ENCODE results near the gene MME.

MME gene

DNA sequence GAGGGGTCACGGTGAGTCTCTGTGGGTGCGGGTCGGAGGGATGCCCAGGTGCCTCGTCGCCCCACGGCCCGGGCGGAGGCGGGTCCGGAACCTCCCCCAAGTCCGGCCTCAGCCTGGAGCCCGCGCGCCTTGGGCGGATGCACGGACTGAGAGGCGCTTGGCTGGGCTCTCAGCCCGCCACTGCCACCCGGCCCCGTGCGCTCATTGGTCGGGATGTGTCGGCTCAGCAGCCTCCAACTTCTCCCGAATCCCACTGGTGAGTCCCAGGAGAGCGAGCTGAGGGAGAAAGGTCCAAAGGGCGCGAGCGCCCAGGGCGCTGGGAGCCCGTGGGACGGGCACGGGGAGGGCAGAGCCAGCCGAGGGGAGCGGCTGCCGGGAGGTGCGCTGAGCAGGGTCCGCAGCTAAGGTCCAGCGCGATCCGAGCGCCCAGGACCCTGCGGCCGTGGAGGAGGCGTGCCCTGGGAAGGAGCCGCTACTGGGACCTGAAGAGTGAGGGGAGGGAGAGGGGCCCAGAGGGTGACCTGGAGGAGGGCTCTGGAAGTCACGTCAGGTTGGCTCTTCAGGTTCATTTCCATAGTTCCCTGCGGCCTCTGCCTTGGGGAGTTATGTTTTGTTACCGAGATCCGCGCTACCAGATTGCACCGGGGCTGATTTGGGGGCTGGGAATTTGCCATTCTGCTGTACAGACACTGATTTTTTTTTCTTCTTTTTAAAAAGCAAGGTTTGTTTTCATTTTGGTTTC, at the start of gene MME:
TSS of gene MME (plus strand) at position 574 of the 742 bp plus-strand sequence. CDS start 3,849 bp downstream, outside the sequence.
- DNase-seq (ENCODE audit: low read depth in 1 of 2, low spot score in 1 of 2) = no peak

DNA sequence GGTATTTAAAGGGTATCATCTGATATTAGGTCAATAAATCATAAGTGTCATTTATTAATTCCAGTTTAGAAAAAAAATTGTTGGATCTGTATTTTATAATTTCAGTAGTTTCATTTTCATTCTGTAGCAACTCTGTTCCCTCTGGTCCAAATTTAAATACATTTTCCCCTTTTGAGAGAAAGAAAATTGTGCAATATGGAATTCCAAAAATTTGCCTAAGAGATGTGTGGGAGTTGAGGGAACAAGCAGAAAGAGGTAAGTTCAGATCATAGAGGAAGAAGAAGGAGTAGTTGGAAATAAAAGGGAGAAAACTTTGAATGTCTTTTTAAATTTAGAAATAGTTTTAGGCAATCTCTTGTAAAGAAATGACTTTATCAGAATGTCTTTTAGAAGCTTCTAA, 48.9 kb upstream of the MME start:
- no peak for DNase-seq (ENCODE audit: low read depth in 1 of 2, low spot score in 1 of 2)

DNA sequence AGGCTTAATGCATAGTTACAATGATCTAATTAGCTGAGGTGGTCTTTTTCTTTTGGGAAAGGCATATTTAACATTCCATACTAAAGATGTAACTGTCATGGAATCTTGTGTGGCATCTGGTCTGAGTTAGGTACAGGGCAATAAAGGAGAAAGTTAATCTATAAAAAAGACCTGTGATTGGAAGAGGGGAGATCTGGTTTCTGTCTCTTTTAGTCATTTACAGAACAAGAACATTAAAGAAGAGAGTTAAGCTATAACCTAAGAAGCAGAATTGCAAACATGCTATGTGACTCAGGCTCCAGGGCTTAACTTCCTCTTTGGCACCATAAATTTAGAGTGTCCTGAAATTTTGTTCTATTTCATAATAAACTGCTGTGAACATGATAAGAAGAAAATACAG, 47.2 kb upstream of the MME start:
- DNase-seq (ENCODE audit: low read depth in 1 of 2, low spot score in 1 of 2) = no peak

DNA sequence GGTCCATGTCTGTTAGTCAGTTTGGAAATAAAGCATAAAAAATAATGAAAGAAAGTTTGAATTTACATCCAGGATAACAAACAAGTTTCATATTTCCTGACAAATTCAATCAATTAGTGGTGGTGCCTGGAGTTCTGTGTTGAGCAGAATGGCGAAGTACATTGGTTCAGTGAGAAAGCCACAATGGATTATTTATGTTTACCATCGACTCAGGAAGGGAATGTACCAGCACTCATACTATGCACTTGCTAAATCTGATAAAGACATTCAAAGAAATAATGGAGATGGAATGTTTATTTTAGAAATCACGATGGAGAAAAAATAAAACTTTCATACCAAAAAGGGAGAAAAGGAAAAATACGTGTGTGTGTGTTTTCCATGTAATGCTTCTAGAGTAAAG, 45.3 kb upstream of the MME start:
- no peak for DNase-seq (ENCODE audit: low read depth in 1 of 2, low spot score in 1 of 2)

DNA sequence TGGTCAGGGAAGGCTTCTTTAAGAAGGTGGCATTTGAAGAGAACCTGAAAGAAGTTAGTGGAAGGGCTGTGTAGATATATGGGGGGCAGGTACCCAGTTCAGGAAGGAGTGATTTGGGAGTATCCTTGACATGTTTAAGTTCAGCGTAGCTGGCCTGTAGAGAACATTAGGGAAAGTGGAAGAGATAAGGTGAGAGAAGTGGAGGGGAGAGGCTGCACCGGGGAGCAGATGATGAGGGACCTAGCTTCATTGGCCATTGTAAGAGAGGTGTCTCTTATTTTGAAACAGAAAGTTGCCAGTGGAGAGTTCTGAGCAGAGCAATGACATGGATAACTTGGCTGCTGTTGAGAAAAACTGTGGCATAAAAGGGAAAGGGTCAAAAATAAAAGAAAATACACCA, 44.6 kb upstream of the MME start:
- DNase-seq (ENCODE audit: low read depth in 1 of 2, low spot score in 1 of 2) = no peak

DNA sequence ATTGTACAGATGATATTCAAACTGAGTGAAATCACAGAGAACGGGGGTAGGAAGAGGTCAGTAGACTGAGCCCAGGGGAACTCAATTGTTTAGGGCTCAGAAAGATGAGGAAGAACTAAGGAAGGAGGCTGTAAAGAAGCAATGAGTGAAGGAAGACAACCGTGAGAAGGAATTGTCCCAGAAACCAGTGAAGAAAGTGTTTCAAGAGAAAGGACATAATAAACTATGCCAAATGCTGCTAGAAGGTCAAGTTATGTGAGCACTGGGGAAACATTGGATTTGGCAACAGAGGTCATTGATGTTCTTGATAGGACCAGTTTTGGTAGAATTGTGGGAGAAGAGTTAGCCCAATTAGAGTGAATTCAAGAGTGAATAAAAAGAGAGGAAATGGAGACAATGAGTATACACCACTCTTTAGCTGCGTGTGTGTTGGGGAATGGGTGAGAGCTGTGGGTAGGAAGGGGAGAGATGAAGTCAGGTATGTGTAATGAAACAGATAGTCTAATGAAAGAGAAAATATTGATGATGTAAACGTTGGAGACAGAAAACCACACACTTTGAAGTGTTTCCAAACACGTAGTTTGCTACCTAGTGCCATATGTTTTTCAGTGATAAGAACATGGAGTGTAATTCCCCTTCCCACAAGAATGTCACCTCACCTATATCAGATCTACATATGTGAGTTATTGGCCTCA, 42.5 kb upstream of the MME start:
- DNase-seq (ENCODE audit: low read depth in 1 of 2, low spot score in 1 of 2) = no peak

DNA sequence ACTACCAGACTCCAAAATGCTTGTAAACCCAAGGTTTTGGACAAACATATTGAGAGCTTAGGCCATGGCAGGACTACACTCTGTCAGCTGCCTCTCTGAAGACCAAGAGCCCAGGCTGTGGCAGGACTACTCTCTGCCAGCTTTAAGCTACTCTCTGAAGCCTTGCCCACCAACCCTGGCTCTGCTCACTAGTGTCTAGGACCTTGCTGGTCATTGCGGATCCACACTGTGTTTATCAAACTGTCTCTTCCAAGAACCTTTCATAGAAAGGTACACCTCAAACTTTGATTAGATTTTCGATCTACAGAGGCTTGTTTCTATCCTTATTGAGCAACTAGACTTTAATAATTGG, 41.9 kb upstream of the MME start:
- DNase-seq (ENCODE audit: low read depth in 1 of 2, low spot score in 1 of 2) = no peak

DNA sequence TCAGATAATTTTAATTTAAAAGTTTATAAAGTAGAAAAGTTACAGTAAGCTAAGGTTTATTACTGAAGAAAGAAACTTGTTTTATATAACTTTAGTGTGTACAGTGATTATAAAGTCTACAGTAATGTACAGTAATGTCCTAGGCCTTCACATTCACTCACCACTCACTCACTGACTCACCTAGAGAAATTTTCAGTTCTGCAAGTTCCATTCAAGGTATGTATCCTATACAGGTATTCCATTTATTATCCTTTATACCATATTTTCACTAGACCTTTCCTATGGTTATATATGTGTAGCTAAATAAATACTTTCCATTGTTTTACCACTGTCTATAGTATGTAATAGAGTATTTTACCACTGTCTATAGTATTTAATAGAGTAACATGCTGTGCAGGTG, 33.2 kb upstream of the MME start:
- DNase-seq (ENCODE audit: low read depth in 1 of 2, low spot score in 1 of 2) = no peak

DNA sequence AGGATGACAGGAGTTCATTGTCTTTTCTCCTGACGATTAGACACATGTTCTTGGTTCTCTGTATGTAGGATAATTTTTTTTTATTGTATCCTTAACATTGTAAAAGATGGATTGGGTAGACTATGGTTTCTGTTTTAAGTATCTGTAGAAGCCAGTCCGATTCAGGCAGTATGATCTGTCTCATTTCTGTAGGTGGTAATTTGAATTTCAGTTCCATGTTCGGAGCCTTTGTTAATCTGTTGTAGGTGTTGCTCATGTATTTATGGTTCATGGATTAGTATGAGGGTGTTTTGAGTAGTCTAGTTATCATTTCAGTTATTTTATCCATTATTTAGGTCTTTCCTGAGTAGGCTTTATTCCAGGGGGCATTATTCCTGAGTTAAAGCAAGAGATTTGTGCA, 32.4 kb upstream of the MME start:
- DNase-seq (ENCODE audit: low read depth in 1 of 2, low spot score in 1 of 2) = no peak

DNA sequence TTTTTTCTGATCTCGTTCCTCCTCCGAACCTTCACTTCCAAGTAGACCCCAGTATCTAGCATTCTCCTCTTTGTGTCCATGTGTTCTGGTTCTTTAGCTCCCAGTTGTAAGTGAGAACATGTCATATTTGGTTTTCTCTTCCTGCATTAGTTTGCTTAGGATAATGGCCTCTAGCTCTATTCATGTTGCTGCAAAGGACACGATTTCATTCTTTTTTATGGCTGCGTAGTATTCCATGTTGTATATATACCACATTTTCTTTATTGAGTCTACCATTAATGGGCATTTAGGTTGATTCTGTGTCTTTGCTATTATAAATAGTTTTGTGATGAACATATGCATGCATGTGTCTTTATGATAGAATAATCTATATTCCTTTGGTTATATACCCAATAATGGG, 30.2 kb upstream of the MME start:
- DNase-seq (ENCODE audit: low read depth in 1 of 2, low spot score in 1 of 2) = no peak

DNA sequence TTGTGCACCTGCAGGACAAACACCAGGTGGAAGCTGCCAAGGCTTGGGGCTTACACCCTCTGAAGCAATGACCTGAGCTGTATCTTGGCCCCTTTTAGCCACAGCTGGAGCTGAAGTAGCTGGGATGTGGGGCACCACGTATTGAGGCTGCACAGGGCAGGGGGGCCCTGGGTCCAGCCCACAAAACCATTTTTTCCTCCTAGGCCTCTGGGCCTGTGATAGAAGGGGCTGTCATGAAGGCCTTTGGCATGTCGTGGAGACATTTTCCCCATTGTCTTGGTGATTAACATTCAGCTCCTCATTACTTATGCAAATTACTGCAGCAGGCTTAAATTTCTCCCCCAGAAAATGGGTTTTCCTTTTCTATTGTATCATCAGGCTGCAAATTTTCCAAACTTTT, 27.6 kb upstream of the MME start:
- no peak for DNase-seq (ENCODE audit: low read depth in 1 of 2, low spot score in 1 of 2)

DNA sequence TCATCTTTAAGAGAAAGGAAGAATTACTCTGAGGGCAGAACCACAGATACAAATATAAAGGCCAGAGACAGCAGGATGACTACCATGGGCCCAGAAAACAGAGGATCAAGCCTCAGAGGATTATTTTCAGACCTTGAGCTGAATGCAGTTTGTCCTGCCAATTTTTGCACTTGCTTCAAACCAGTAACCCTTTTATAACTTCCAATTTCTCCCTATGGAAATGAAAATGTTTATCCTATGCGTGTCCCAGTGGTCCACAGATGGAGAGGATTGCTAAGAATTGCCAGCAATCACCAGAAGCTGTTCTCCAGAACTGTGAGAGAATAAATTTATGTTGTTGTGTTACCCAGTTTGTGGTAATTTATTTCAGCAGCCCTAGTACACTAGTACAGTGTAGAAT, 26.4 kb upstream of the MME start:
- DNase-seq (ENCODE audit: low read depth in 1 of 2, low spot score in 1 of 2) = no peak

DNA sequence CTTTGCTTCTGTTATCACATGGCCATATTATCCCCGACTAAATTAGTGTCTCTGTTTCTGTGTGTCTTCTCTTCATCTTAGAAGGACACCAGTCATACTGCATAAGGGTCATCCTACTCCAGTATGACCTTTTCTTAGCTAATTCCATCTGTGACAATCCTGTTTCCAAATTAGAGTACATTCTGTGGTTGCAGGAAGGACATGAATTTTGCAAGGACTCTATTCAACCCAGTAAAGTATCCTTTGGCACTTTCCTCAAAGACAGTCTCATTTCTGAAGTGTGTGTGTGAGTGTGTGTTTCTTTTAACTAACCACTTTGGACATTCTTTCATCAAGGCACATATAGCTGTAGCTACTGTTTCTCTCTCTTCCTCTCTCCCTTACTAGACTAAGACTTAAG, 15.2 kb upstream of the MME start:
- DNase-seq (ENCODE audit: low read depth in 1 of 2, low spot score in 1 of 2) = no peak

DNA sequence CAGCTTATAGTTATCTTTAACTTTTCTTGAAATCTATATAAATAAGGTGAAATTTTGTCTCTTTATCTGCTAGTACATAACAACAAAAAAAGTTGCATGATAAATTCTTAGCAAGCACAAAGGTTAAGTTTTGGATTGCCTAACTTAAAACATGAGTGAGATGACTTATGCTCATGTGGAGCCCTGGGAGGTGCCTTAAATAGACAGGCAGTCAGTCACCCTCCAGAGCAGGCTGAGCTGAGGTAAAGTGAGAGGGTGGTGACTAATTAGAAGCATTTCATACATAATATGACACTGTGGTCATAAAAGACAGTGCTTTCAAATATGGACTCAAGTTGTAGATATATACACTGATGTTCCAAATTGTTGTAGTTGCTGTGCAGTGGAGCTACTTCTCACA, 14.6 kb upstream of the MME start:
- no peak for DNase-seq (ENCODE audit: low read depth in 1 of 2, low spot score in 1 of 2)

DNA sequence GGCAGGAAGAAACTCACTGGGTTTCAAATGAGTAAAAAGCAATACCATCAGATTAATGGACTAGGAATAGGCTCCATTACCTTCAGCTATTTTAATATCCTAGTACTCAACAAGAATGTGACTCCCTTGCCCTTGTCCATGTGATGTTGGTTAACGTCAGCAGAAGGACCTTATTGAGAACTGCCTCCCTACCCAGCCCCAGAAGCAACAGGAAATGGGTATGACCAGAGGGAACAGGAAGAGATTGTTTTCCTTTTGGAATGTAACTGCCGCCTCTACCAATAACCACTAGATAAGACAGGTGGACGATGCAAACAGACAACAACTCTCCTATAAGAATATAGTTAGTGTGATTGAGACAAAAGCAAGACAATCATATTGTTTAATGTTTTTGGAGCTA, 10.4 kb upstream of the MME start:
- no peak for DNase-seq (ENCODE audit: low read depth in 1 of 2, low spot score in 1 of 2)

DNA sequence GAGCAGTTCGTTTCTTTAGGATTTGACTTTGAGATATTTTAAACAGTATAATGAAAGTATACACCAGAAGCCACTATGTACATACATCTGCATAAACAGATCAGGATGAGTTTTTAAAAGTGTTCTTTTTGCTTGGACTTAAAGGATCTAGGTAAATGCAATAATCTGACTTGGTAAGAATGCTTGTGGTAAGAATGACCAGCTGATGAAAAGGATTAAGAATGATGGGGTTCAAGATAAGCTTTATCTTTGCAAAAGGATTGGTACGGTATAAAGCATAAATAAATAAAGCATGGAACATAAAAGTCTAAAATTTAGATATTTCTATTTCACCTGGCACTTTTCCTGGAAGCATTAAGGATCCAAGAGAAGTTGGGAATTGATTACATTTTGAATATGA, 9.8 kb upstream of the MME start:
- DNase-seq (ENCODE audit: low read depth in 1 of 2, low spot score in 1 of 2) = no peak

DNA sequence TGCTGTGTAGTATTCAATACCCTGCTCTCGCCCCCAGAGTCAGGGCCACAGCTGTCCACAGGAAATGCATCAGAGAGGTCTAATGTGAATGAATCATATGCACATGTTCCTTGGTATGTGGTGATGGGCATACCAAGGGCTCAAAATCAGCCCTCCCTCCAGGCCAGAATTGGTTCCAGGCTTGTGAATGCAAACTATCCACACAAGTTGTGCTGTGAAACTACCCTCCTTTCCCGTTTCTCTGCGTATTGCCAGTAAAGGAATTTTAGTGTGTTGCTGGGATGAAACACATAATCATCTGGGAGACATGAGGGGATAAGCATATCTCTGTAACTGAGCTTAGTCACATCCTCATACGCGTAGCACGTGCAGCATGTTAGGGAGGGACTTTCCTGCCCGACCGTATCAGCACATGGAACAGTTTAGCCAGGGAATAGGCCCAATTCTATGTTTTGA, 9.2 kb upstream of the MME start:
- DNase-seq (ENCODE audit: low read depth in 1 of 2, low spot score in 1 of 2) = no peak

DNA sequence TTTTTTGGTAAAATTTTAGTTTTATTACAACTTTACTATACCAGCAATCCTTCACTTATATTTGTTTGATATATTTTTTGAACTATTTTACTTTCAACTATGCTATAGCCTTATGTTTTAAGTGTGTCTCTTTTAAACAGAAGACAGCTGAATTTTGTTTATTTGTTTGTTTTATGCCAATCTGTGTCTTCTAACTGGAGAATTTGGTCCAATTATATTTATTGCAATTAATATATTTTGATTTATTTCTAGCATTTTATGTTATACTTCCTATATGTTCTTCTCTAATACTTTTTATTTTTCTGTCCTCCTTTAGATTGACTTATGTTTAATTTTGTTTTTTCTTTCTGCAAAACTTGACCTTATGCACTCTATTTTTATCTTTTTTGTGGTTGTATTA, 4.9 kb upstream of the MME start:
- DNase-seq (ENCODE audit: low read depth in 1 of 2, low spot score in 1 of 2) = no peak

DNA sequence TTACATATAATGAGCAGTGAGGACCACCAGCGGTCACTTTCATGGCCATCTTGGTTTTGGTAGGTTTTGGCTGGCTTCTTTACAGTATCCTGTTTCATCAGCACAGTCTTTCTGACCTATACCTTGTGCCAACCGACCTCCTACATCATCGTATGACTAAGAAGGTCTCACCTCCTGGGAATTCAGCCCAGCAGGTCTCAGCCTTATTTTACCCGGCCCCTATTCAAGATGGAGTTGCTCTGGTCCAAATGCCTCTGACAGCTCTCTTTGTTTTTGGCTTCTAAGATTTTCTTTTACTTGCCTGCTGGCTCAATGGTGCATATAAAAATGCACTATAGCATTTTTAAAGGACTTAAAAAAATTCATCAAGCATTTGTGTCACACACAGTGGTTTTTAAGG, 3.2 kb upstream of the MME start:
- DNase-seq (ENCODE audit: low read depth in 1 of 2, low spot score in 1 of 2) = no peak

DNA sequence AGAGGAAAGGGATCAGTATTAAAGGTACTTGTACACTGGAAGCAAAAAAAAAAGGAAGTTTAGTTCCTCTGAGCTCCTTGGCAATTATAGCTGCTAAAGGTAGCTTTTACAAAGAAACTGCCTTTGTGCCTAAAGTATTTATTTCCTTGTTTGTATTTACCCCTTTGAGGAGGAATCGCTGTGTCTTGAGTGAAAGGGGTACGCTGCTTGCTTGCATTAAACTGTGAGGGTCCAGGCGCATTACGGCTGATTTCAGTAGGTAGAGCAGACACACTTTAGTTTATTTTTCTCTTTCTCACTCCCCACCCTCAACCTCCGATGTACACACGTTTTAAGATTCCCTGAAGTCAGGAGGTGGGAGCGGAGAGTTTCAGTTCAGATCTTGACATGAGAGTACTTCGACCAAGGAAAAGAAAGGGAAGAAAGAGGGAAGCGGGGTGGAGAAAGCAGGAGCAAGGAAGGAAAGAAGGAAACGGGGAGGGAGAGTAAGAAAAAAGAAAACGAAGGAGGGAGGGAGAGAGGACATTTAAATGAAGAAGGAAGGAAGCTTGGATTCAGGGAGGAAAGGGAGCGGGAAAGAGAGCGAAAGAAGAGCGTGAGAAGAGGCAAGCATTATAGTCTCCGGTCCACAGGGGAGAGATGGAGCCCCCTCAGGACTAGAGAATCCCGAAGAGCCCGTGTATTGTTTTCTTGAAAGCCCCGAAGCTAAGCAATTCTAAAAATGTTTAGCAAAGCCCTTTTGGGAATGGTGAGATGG, 1.2 kb upstream of the MME start:
- DNase-seq (ENCODE audit: low read depth in 1 of 2, low spot score in 1 of 2) = no peak

DNA sequence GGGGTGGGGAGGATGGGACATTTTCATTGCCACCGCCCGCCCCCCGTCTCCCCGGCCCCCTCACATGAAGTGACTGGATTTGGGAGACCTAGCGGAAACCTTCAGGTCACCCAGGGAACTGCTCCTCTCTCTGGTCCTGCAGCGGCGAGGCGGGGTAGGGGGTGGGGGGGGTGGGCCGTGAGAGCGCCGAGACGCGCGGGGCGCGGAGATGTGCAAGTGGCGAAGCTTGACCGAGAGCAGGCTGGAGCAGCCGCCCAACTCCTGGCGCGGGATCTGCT, 712 bp upstream of the MME start:
- DNase-seq (ENCODE audit: low read depth in 1 of 2, low spot score in 1 of 2) = no peak

DNA sequence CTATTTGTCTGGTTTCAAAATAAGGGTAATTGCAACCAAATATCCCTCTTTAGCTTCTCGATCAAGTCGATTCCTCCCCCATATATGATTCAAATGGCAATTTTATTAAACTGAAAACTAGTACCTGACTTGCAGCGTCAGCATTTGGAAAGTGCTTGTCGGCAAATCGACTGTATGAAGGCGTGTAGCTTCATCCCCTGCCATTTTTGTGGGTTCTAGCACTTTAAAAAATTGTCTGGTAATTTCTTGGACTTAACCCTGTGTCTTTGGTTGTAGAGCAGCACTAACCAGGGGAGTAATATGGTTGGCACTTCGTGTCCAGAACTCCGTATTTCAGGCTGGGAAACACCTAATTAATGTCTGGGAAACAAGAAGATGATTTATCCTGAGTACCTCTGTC, 573 bp downstream of the MME start:
- no peak for DNase-seq (ENCODE audit: low read depth in 1 of 2, low spot score in 1 of 2)
